K562 (cell line): Measurements from ENCODE around the gene ANKZF1. TPM values are rescaled to one million over a fixed set of nuclear protein-coding genes. Genes with fewer than 3 reads are reported as not detected.

Experiments
- BACH1 ChIP-seq: fragments of 200-800 bp; sonication (Bioruptor generic); IDR thresholded peaks from 2 replicates; pipeline ENCODE4 v1.6.1; 2016; ENCODE audit warnings: missing genetic modification characterization, missing compliant biosample characterization
- EGR1 ChIP-seq: fragments of 450-650 bp; conservative IDR thresholded peaks from 2 replicates; pipeline ENCODE4 v1.6.1; 2017; ENCODE audit warnings: mild to moderate bottlenecking
- ETS1 ChIP-seq: conservative IDR thresholded peaks from 2 replicates; pipeline ENCODE4 v1.6.1; 2011; ENCODE audit warnings: low read depth, mild to moderate bottlenecking, low read length; ENCODE audit not compliant: control insufficient read depth
- FOXM1 ChIP-seq, 2 experiments: fragments of 450-650 bp in 1 of 2; sonication (generic) in 1 of 2; formaldehyde crosslinking in 1 of 2; IDR thresholded peaks; 2 replicates each; pipeline versions ENCODE4 v1.6.1 to v1.9.0; 2017 to 2022; ENCODE audit warnings: low read depth in 2 of 2, mild to moderate bottlenecking in 2 of 2, missing genetic modification reagents in 1 of 2, moderate library complexity in 1 of 2
- GATA2 ChIP-seq: sonication (generic); formaldehyde crosslinking; IDR thresholded peaks from 2 replicates; pipeline ENCODE4 v1.4.0; 2020; ENCODE audit warnings: mild to moderate bottlenecking, missing genetic modification reagents
- MAFG ChIP-seq: fragments of 450-650 bp; conservative IDR thresholded peaks from 2 replicates; pipeline ENCODE4 v1.6.1; 2016; ENCODE audit warnings: missing genetic modification characterization, missing compliant biosample characterization
- MEIS2 ChIP-seq: fragments of 450-650 bp; IDR thresholded peaks from 2 replicates; pipeline ENCODE4 v1.6.1; 2014; ENCODE audit warnings: mild to moderate bottlenecking; ENCODE audit not compliant: partially characterized antibody
- NFXL1 ChIP-seq: fragments of 450-650 bp; formaldehyde crosslinking; IDR thresholded peaks from 2 replicates; pipeline ENCODE4 v1.4.0; 2021; ENCODE audit warnings: mild to moderate bottlenecking
- NUFIP1 ChIP-seq: fragments of 450-650 bp; IDR thresholded peaks from 2 replicates; pipeline ENCODE4 v1.6.1; 2018; ENCODE audit not compliant: partially characterized antibody
- RB1 ChIP-seq: fragments of 450-650 bp; IDR thresholded peaks from 2 replicates; pipeline ENCODE4 v1.6.1; 2017; ENCODE audit warnings: low read depth, mild to moderate bottlenecking
- RERE ChIP-seq: sonication (generic); formaldehyde crosslinking; IDR thresholded peaks from 2 replicates; pipeline ENCODE4 v1.8.0; 2023; ENCODE audit warnings: missing genetic modification reagents, mild to moderate bottlenecking, borderline replicate concordance
- SLC30A9 ChIP-seq: fragments of 250-450 bp; sonication (Bioruptor Pico); IDR thresholded peaks from 2 replicates; pipeline ENCODE4 v1.8.0; 2022; ENCODE audit warnings: mild to moderate bottlenecking, moderate library complexity
- SP2 ChIP-seq: IDR thresholded peaks from 2 replicates; pipeline ENCODE4 v1.6.1; 2011; ENCODE audit warnings: mild to moderate bottlenecking, low read depth, low read length, moderate library complexity; ENCODE audit not compliant: poor library complexity, severe bottlenecking; ENCODE audit errors: extremely low read depth
- ZNF253 ChIP-seq: fragments of 250-450 bp; sonication (Bioruptor Pico); conservative IDR thresholded peaks from 2 replicates; pipeline ENCODE4 v1.6.1; 2021; ENCODE audit warnings: mild to moderate bottlenecking
- ZNF696 ChIP-seq: fragments of 250-450 bp; sonication (Bioruptor Pico); conservative IDR thresholded peaks from 2 replicates; pipeline ENCODE4 v1.4.0; 2020; ENCODE audit warnings: mild to moderate bottlenecking, moderate library complexity
- ZNF785 ChIP-seq: fragments of 250-450 bp; sonication (Bioruptor Pico); IDR thresholded peaks from 2 replicates; pipeline ENCODE4 v1.4.0; 2020; ENCODE audit warnings: mild to moderate bottlenecking
- polyA plus RNA-seq, 8 experiments: library from polyadenylated mRNA; depleted of rRNA in 4 of 8; stranded (reverse) in 5 of 8; unstranded in 3 of 8; fragments of >200 nt; fragmentation: Nextera tagmentation in 2 of 8; fragmentation: Illumina TruSeq in 1 of 8; extraction: Ambion mirVana in 2 of 8; extraction: Trizol in 1 of 8; gene quantifications; 2 replicates each; pipeline versions ENCODE4 v1.2.1 to v1.2.3, GENCODE V29; 2011 to 2014; ENCODE audit warnings: inconsistent platforms in 1 of 8, missing spikeins in 1 of 8
- total RNA-seq, 7 experiments: library from RNA; depleted of rRNA in 6 of 7; stranded (reverse); fragments of >200 nt in 6 of 7; fragmentation: Illumina TruSeq in 2 of 7; extraction: Trizol in 2 of 7; gene quantifications; 2 replicates each; pipeline versions ENCODE4 v1.2.1 to v1.2.3, GENCODE V29; 2011 to 2021; ENCODE audit warnings: low replicate concordance in 1 of 7
- TF ChIP-seq, protein P1 (sequence below): sonication (generic); formaldehyde crosslinking; IDR thresholded peaks from 2 replicates; pipeline ENCODE4 v1.8.0; 2022; ENCODE audit warnings: missing genetic modification reagents, mild to moderate bottlenecking, borderline replicate concordance
- TF ChIP-seq, protein P2 (sequence below): IDR thresholded peaks from 2 replicates; pipeline ENCODE4 v1.6.1; 2014; ENCODE audit warnings: antibody characterized with exemption

Gene ANKZF1
- total and polyA plus RNA-seq, 9 of the 15 experiments (the other 6 are each of a cell fraction or from before 2014, with no cell fraction given): 3.1 to 60.6 (median 31.0) TPM

GRCh38 chr2:219285894-219286425 lies 56.4 kb downstream of the ANKZF1 start (continued):
- TF ChIP-seq RERE (CRISPR knock-in tag) (no peak), ZNF253 (no peak), ETS1 (peak; percentile 97), BACH1 (tag) (no peak), EGR1 (no peak), GATA2 (peak; percentile 61), NUFIP1 (no peak), SP2 (no peak), ZNF696 (CRISPR knock-in tag) (no peak), MEIS2 (peak; percentile 90), RB1 (no peak), ZNF785 (no peak), MAFG (tag) (no peak), SLC30A9 (CRISPR knock-in tag) (no peak), NFXL1 (CRISPR knock-in tag) (no peak), FOXM1 (IDR thresholded peaks at IDR 0.05; ENCODE audit: low read depth) (no peak), FOXM1 (CRISPR knock-in tag; IDR thresholded peaks at IDR 0.05; ENCODE audit: low read depth) (no peak)
- TF ChIP-seq, protein P1, sequence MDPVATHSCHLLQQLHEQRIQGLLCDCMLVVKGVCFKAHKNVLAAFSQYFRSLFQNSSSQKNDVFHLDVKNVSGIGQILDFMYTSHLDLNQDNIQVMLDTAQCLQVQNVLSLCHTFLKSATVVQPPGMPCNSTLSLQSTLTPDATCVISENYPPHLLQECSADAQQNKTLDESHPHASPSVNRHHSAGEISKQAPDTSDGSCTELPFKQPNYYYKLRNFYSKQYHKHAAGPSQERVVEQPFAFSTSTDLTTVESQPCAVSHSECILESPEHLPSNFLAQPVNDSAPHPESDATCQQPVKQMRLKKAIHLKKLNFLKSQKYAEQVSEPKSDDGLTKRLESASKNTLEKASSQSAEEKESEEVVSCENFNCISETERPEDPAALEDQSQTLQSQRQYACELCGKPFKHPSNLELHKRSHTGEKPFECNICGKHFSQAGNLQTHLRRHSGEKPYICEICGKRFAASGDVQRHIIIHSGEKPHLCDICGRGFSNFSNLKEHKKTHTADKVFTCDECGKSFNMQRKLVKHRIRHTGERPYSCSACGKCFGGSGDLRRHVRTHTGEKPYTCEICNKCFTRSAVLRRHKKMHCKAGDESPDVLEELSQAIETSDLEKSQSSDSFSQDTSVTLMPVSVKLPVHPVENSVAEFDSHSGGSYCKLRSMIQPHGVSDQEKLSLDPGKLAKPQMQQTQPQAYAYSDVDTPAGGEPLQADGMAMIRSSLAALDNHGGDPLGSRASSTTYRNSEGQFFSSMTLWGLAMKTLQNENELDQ (CRISPR knock-in tag): no peak
- TF ChIP-seq, protein P2, sequence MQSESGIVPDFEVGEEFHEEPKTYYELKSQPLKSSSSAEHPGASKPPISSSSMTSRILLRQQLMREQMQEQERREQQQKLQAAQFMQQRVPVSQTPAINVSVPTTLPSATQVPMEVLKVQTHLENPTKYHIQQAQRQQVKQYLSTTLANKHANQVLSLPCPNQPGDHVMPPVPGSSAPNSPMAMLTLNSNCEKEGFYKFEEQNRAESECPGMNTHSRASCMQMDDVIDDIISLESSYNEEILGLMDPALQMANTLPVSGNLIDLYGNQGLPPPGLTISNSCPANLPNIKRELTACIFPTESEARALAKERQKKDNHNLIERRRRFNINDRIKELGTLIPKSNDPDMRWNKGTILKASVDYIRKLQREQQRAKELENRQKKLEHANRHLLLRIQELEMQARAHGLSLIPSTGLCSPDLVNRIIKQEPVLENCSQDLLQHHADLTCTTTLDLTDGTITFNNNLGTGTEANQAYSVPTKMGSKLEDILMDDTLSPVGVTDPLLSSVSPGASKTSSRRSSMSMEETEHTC: no peak
